Neural progenitor cell (in vitro differentiated cells): ENCODE data around the gene GHR. TPM values are rescaled to one million over a fixed set of nuclear protein-coding genes. Genes with fewer than 3 reads are reported as not detected.

ENCODE experiments used
- DNase-seq: peaks from one replicate; pipeline ENCODE4 v3.0.0-alpha.2; 2016; ENCODE audit warnings: low spot score
- H2AFZ ChIP-seq: fragments of 200-600 bp; sonication (generic); replicated peaks from 2 replicates; pipeline ENCODE4 v1.6.1; 2016; ENCODE audit warnings: antibody characterized with exemption
- H3F3A ChIP-seq: fragments of 200-600 bp; sonication (generic); 2 replicates; pipeline ENCODE4 v1.6.1; 2016; ENCODE audit warnings: antibody characterized with exemption, low read depth
- H3K27ac ChIP-seq: fragments of 200-600 bp; sonication (generic); 2 replicates; pipeline ENCODE4 v1.5.1; 2016; ENCODE audit warnings: mild to moderate bottlenecking
- H3K27me3 ChIP-seq: fragments of 200-600 bp; sonication (generic); 2 replicates; pipeline ENCODE4 v1.6.1; 2016; ENCODE audit warnings: mild to moderate bottlenecking, moderate library complexity
- H3K36me3 ChIP-seq: fragments of 200-600 bp; sonication (generic); 2 replicates; pipeline ENCODE4 v1.5.1; 2016
- H3K4me1 ChIP-seq: fragments of 200-600 bp; sonication (generic); 2 replicates; pipeline ENCODE4 v1.6.1; 2016; ENCODE audit warnings: mixed run types
- H3K4me2 ChIP-seq: fragments of 200-600 bp; sonication (generic); 2 replicates; pipeline ENCODE4 v1.6.1; 2016
- H3K4me3 ChIP-seq: fragments of 200-600 bp; sonication (generic); 2 replicates; pipeline ENCODE4 v1.5.1; 2016
- H3K79me2 ChIP-seq: fragments of 200-600 bp; sonication (generic); 2 replicates; pipeline ENCODE4 v1.6.1; 2016; ENCODE audit warnings: low read depth
- H3K9ac ChIP-seq: fragments of 200-600 bp; sonication (generic); 2 replicates; pipeline ENCODE4 v1.6.1; 2016
- H3K9me3 ChIP-seq: fragments of 200-600 bp; sonication (generic); 2 replicates; pipeline ENCODE4 v1.5.1; 2016; ENCODE audit warnings: low read depth
- H4K20me1 ChIP-seq: fragments of 200-600 bp; sonication (generic); 2 replicates; pipeline ENCODE4 v1.6.1; 2016; ENCODE audit warnings: low read depth
- H3K27ac Mint-ChIP-seq: 3 replicates; pipeline ENCODE4 v1.8.0; 2021; ENCODE audit warnings: mixed read lengths
- H3K27me3 Mint-ChIP-seq: 2 replicates; pipeline ENCODE4 v1.8.0; 2022; ENCODE audit warnings: low read depth, mild to moderate bottlenecking, inconsistent platforms, moderate library complexity, mixed read lengths; ENCODE audit not compliant: insufficient read depth
- H3K36me3 Mint-ChIP-seq: 3 replicates; pipeline ENCODE4 v1.8.0; 2021; ENCODE audit warnings: mixed read lengths
- H3K4me1 Mint-ChIP-seq: 3 replicates; pipeline ENCODE4 v1.8.0; 2021; ENCODE audit warnings: mixed read lengths
- H3K4me3 Mint-ChIP-seq: 3 replicates; pipeline ENCODE4 v1.8.0; 2021; ENCODE audit warnings: mild to moderate bottlenecking, moderate library complexity, mixed read lengths
- H3K9me3 Mint-ChIP-seq: 3 replicates; pipeline ENCODE4 v1.8.0; 2020; ENCODE audit warnings: mixed read lengths
- CTCF ChIP-seq: fragments of 200-600 bp; sonication (generic); IDR thresholded peaks from 2 replicates; pipeline ENCODE4 v1.5.1; 2017; ENCODE audit warnings: antibody characterized with exemption, mild to moderate bottlenecking
- EZH2 ChIP-seq: fragments of 200-600 bp; sonication (generic); IDR thresholded peaks from 2 replicates; pipeline ENCODE4 v1.6.1; 2017; ENCODE audit warnings: antibody characterized with exemption, mild to moderate bottlenecking, moderate library complexity
- EZH2phosphoT487 ChIP-seq: fragments of 200-600 bp; sonication (generic); IDR thresholded peaks from 2 replicates; pipeline ENCODE4 v1.6.1; 2017; ENCODE audit warnings: antibody characterized with exemption
- total RNA-seq: library from RNA; depleted of rRNA; stranded (reverse); fragments of >200 nt; gene quantifications from 2 replicates; pipeline ENCODE4 v1.2.3, GENCODE V29; 2015; ENCODE audit warnings: low replicate concordance

Gene GHR
- total RNA-seq, 1 donor from 2014 or later: 0.07 TPM

GRCh38 chr5:42561656-42562055, 138.4 kb downstream of the GHR start:
- Histone ChIP-seq H3F3A (no peaks in the 10 kb centered on the region), H3K4me2 (no peak overlapping the region), H3K4me1 (no peaks in the 10 kb centered on the region), H3K36me3 (no peaks in the 10 kb centered on the region), H2AFZ (no peak overlapping the region), H3K27me3 (no peaks in the 10 kb centered on the region), H3K9me3 (no peaks in the 10 kb centered on the region), H3K27ac (no peak overlapping the region), H3K9ac (no peak overlapping the region), H3K79me2 (no peaks in the 10 kb centered on the region), H4K20me1 (no peaks in the 10 kb centered on the region), H3K4me3 (no peak overlapping the region)
- peaks cover 12% of the 10 kb centered on the region for H3K4me1 Mint-ChIP-seq
- no peak overlapping the region for H3K27ac Mint-ChIP-seq
- no peaks in the 10 kb centered on the region for H3K9me3 Mint-ChIP-seq
- no peak overlapping the region for H3K4me3 Mint-ChIP-seq
- no peaks in the 10 kb centered on the region for H3K36me3 Mint-ChIP-seq
- DNase-seq: no peak
- peaks cover 3% of the 10 kb centered on the region for H3K27me3 Mint-ChIP-seq
- no peak for TF ChIP-seq EZH2phosphoT487
- no peak for TF ChIP-seq CTCF
- TF ChIP-seq EZH2: no peak

GRCh38 chr5:42564689-42565356, 141.6 kb downstream of the GHR start:
- Histone ChIP-seq H3F3A (no peaks in the 10 kb centered on the region), H3K9ac (no peak overlapping the region), H3K27ac (no peak overlapping the region), H3K4me3 (no peak overlapping the region), H3K27me3 (no peaks in the 10 kb centered on the region), H3K4me1 (no peaks in the 10 kb centered on the region), H2AFZ (no peak overlapping the region), H4K20me1 (no peaks in the 10 kb centered on the region), H3K9me3 (no peaks in the 10 kb centered on the region), H3K79me2 (no peaks in the 10 kb centered on the region), H3K36me3 (no peaks in the 10 kb centered on the region), H3K4me2 (no peak overlapping the region)
- Mint-ChIP-seq H3K27me3 (peaks cover 3% of the 10 kb centered on the region), H3K36me3 (no peaks in the 10 kb centered on the region), H3K9me3 (no peaks in the 10 kb centered on the region), H3K4me3 (no peak overlapping the region), H3K4me1 (peaks cover 22% of the 10 kb centered on the region), H3K27ac (no peak overlapping the region)
- TF ChIP-seq EZH2phosphoT487 (no peak), EZH2 (no peak)
- DNase-seq: no peak

GRCh38 chr5:42566652-42567295, 143.5 kb downstream of the GHR start:
- Histone ChIP-seq H2AFZ (no peak overlapping the region), H3K27me3 (no peaks in the 10 kb centered on the region), H4K20me1 (no peaks in the 10 kb centered on the region), H3K27ac (no peak overlapping the region), H3K4me1 (no peaks in the 10 kb centered on the region), H3K79me2 (no peaks in the 10 kb centered on the region), H3K9me3 (no peaks in the 10 kb centered on the region), H3K4me2 (no peak overlapping the region), H3K9ac (no peak overlapping the region), H3K36me3 (no peaks in the 10 kb centered on the region), H3K4me3 (no peak overlapping the region), H3F3A (no peaks in the 10 kb centered on the region)
- no peak overlapping the region for H3K4me3 Mint-ChIP-seq
- H3K9me3 Mint-ChIP-seq: no peaks in the 10 kb centered on the region
- no peak for DNase-seq
- no peak for TF ChIP-seq EZH2phosphoT487
- no peak for TF ChIP-seq EZH2
- no peak for TF ChIP-seq CTCF
- H3K36me3 Mint-ChIP-seq: no peaks in the 10 kb centered on the region
- H3K27me3 Mint-ChIP-seq: peaks cover 5% of the 10 kb centered on the region
- peak overlapping the region; percentile 90 for H3K27ac Mint-ChIP-seq
- H3K4me1 Mint-ChIP-seq: peaks cover 34% of the 10 kb centered on the region

- Histone ChIP-seq H4K20me1 (no peaks in the 10 kb centered on the region), H3K4me2 (no peak overlapping the region), H3K9me3 (no peaks in the 10 kb centered on the region), H3K27ac (no peak overlapping the region), H3K79me2 (no peaks in the 10 kb centered on the region), H3K9ac (no peak overlapping the region), H3F3A (no peaks in the 10 kb centered on the region), H3K4me1 (no peaks in the 10 kb centered on the region), H3K27me3 (no peaks in the 10 kb centered on the region), H3K36me3 (no peaks in the 10 kb centered on the region), H2AFZ (no peak overlapping the region), H3K4me3 (no peak overlapping the region)
- no peak overlapping the region for H3K4me3 Mint-ChIP-seq
- H3K27me3 Mint-ChIP-seq: peaks cover 5% of the 10 kb centered on the region
- no peak for TF ChIP-seq EZH2phosphoT487
- no peak for TF ChIP-seq CTCF
- no peak for TF ChIP-seq EZH2
- DNase-seq: no peak
- H3K36me3 Mint-ChIP-seq: no peaks in the 10 kb centered on the region
- no peaks in the 10 kb centered on the region for H3K9me3 Mint-ChIP-seq
- peaks cover 34% of the 10 kb centered on the region for H3K4me1 Mint-ChIP-seq
- no peak overlapping the region for H3K27ac Mint-ChIP-seq
Measured at GRCh38 chr5:42569325-42569724, 146.1 kb downstream of the GHR start.
